Renal cortical epithelial cell (primary cell): Measurements from ENCODE around the gene PIK3CA. TPM values are rescaled to one million over a fixed set of nuclear protein-coding genes. Genes with fewer than 3 reads are reported as not detected.
"Not testable (repeated sequence)": the region's sequence is repeated elsewhere in the genome, so short reads cannot be mapped to it uniquely, and the experiment has no call there.

Source experiments
- DNase-seq: peaks from one replicate; pipeline ENCODE4 v3.0.0-alpha.2; 2011; ENCODE audit warnings: low read depth
- total RNA-seq: library from RNA; depleted of rRNA; stranded (reverse); fragments of >200 nt; gene quantifications from 2 replicates; pipeline ENCODE4 v1.2.3, GENCODE V29; 2014

The PIK3CA gene
- total RNA-seq, result 31.3 and 40.1 TPM in 2 replicates

DNA sequence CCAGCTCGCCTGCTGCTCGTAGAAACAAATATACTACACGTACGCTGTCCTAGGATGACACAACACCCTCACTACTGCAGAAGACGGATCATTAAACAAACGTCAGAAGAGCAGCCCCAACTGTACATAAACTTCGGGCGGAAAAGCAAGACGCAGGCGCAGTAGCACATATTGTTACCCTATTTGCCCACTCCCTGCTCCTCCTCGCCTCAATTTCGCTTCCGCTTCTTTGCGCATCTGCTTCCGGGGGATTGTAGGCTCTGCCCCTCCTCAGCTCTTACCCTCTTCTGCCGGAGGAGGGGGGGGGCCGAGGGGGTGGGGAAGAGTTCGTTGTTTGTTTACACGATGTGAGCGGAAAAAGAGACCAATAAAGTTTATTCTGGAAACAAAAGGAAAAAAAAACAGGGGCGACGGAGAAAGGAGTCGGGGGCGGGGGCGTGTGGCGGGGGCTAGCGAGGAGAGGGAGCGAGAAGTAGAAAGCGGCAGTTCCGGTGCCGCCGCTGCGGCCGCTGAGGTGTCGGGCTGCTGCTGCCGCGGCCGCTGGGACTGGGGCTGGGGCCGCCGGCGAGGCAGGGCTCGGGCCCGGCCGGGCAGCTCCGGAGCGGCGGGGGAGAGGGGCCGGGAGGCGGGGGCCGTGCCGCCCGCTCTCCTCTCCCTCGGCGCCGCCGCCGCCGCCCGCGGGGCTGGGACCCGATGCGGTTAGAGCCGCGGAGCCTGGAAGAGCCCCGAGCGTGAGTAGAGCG, at the start of gene PIK3CA:
Gene PIK3CA (plus strand): TSS at position 485 of the 743 bp plus-strand sequence. CDS start 50,469 bp downstream, outside the sequence.
- peak; percentile 98 for DNase-seq

DNA sequence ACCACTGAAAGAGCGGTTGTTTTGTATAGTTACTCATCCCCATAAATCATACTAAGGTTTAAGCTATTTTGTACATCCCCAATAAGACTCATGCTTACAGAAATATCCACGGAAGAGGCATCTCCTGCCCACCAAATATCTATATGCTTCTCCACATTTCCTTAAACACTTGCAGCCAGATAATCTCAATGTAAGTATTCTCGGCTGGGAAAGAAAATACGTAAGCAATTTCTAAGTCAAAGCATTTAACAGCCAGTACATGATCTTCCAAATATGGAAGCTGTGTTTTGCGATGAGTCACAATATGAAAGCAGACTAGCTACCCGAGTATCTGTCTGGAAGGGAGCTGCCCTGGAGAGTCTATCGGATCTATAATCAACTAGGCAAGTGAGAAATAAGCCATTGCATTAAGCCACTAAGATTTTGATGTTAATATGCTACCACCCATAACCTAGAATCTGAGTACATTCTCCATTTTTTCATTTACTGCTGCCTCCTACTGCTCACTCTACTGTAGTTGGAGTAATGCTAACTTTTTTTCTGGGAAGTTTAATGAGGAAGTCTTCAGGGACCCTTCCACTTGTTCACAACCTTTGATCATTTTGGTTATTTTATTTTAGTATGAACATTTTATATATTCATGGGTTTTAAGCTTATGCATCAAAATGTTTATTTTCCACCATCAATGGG, 49.6 kb upstream of the PIK3CA start:
- no peak for DNase-seq

- peak; percentile 30 for DNase-seq
Measured at GRCh38 chr3:179100652-179101051, 47.5 kb upstream of the PIK3CA start.

- no peak for DNase-seq
Measured at GRCh38 chr3:179105881-179106280, 42.3 kb upstream of the PIK3CA start.

- no peak for DNase-seq
Measured at GRCh38 chr3:179107617-179108016, 40.5 kb upstream of the PIK3CA start.

DNA sequence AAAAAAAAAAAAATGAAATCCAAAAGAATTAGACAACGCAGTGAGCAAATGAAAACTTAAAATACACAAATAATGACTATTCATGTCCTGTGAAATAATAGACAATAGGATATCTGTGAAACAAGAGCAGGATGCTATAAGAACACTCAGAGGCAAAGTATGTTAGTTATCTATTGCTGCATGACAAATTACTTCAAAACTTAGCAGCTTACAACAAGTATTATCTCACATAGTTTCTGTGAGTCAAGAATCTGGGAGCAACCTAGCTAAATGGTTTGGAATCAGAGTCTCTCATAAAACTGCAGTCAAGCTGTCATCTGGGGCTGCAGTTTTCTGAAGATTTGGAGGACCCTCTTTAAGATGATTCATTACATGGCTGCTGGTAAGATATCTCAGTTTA, 40.1 kb upstream of the PIK3CA start:
- DNase-seq, result peak; percentile 13

DNA sequence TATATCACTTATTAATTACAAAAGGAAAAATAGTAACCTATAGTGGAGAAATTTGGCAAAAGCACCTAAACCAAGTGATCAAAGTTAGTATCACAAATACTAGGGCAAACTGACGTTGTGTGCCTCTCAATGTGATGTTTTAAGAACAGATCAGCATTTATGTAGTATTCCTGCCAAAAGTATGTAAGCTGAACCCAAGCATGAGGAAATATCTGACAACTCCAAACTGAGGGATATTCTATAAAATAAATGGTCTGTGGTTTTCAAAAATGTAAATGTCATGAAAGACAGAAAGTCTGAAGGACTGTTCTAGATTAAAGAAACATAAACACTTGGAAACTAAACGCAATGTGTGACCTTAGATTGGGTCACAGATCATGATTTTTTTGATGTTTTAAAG, 34.3 kb upstream of the PIK3CA start:
- DNase-seq, result no peak

GRCh38 chr3:179115444-179115843, 32.7 kb upstream of the PIK3CA start:
- DNase-seq, result not testable (repeated sequence)

DNA sequence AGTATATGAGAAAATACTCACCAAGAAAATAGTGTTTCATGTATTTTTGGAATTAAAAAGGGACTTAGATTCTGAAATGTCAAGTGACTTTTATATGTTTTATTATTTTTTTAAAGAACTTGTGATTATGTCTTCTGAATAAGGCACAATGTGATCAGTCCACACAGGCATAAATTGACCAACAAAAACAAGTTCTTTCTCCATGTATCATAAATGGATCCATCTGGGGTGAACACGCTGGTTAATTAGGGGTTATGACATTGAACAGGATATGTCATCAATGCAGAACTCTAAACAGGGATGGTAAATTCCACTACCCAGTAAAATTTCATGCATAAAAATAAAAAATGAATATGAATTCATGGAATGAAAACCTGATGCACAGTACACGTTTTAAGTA, 31.3 kb upstream of the PIK3CA start:
- no peak for DNase-seq

GRCh38 chr3:179132191-179132890, 15.8 kb upstream of the PIK3CA start:
- not testable (repeated sequence) for DNase-seq

GRCh38 chr3:179133575-179133974, 14.6 kb upstream of the PIK3CA start:
- no peak for DNase-seq

DNA sequence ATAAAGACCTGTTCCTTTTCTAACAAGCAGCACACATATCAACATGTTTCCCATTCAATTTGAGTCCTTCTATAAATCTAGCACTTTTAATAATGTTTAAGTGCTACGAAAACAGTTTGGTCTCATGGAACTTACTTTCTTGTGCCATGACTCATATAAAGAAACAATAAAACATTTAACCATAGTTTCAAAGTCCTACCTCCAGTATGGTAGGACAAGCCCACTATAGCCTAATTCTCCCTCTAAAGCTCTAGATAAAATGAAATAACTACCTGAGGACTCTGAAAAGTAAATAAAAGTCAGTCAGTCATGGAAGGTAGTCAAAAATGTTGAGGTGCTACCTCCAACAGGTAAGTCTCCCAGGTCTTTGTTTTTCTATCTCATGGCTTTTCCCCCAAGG, 12.0 kb upstream of the PIK3CA start:
- DNase-seq, result no peak

DNA sequence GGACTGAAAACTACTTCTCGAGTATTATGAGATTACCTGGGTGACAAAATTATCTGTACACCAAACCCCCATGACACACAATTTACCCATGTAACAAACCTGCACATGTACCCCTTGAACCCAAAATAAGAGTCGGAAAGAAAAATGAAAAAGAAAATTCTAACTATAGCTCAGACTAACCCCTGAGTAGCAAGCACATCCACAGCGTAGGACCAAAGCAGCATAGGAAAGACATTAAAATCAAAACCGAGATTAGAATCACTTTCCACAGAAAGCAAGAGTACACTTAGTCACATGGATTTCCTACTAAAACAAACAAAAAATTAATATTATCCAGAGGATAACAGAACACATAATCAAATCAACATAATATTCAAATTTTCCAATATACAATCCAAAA, 6.3 kb upstream of the PIK3CA start:
- DNase-seq, result no peak

- peak; percentile 79 for DNase-seq
Measured at GRCh38 chr3:179146911-179147513, 1.1 kb upstream of the PIK3CA start.

- no peak for DNase-seq
Measured at GRCh38 chr3:179147514-179147872, 664 bp upstream of the PIK3CA start.

DNA sequence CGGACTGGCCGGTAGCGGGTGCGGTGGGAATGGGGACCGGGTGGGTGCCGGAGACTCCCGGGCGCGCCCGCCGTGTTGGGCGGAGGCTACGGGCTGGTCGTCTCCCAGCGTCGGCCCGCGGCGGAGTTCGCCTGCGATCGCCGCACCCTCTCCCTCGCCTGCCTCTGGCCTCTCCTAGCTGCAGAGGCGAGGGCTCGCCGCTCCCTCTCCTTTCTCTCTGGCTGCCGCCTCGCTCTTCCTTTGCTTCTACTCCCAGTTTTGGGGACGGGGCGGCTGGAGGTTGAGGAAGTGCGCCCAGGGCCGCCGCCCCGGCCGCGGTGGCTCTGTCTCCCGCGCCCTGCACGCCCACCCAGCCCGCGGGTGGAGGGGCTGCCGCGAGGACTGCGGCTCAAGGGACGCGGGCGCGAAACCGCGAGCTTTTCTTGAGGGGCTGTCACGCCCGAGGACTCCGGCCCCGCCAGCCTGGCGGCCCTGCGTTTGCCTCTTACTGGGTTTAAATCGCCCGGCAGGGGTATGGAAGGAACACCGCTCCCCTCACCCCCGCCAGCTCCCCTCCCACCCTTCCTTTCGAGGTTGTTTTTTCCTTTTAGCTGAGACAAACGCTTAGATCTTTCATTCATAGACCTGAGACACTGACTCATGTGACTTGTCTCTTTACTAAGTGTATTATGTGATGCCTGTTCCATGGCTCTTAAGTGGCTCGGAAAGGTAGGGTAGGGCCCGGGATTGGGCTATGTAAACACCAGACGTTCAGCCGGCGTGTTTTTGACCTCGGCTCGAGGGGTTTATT, 654 bp downstream of the PIK3CA start:
- peak; percentile 48 for DNase-seq

DNA sequence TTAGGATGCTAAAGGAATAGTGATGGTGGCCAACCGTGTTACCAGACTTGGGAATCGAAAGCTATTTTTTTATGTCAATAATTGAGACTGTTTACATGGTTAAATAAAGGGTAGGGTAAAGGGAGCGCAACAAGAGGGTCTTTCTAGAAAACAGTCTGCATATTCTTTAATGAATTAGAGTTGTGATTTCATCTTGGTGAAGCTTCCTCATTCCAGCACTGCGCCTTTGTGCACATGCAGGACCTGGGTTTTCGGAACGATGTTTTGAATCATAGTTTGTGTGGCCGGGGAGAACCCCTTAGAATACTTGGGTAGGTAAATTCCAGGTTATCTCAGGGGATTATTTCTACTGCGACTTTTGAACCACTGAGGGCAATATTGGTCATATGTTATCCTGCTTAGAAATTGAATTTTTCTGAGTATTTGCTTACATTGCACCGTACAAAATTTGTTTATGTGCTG, 1.3 kb downstream of the PIK3CA start:
- DNase-seq, result peak; percentile 41

- no peak for DNase-seq
Measured at GRCh38 chr3:179149951-179150350, 1.8 kb downstream of the PIK3CA start.

- no peak for DNase-seq
Measured at GRCh38 chr3:179150610-179151009, 2.5 kb downstream of the PIK3CA start.

DNA sequence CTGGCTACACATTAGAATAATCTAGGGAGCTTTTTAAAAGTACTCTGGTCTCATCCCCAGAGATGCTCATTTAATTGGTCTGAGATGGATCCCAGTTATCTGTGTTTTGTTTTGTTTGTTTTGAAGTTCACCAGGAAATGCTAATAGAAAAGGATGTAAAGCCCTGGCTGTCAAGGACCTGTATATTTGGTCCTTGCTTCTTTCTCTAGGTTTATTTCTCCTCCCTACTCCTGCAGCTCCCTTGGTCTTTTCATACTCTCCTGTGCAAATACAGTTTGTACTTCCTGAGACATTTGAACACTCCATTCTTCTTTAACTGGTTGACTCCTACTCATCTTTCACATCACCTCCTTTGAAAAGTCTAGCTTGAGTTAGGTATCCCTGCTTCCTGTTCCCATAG, 3.3 kb downstream of the PIK3CA start:
- no peak for DNase-seq

GRCh38 chr3:179156170-179156569, 8.0 kb downstream of the PIK3CA start:
- DNase-seq, result no peak
